IPS DF 19.7 (cell line): ENCODE results near the gene NRXN3.
"Not testable (repeated sequence)": the region's sequence is repeated elsewhere in the genome, so short reads cannot be mapped to it uniquely, and the experiment has no call there.

Source experiments
- DNase-seq: peaks from one replicate; pipeline ENCODE4 v3.0.0-alpha.2; 2013; ENCODE audit warnings: low read depth, low spot score

Gene NRXN3

DNA sequence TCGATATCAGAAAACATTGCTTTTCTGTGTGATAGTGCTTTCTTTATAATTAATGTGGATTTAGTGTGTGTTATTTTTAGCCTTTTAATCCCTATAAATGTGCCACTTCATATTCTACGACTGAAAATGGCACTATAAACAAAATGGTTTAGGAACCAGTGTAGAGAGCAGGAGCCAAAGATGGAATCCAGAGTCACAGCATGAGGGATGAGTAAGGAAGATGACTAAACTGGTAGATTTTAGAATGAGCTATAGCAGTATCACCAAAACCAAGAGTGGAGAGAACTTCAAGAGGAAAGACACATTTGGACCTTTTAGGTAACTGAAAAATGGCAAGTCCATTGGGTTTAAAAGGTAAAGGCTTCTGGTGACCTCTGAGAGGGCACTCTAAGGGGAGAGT lies 887.2 kb downstream of the NRXN3 start:
- no peak for DNase-seq

DNA sequence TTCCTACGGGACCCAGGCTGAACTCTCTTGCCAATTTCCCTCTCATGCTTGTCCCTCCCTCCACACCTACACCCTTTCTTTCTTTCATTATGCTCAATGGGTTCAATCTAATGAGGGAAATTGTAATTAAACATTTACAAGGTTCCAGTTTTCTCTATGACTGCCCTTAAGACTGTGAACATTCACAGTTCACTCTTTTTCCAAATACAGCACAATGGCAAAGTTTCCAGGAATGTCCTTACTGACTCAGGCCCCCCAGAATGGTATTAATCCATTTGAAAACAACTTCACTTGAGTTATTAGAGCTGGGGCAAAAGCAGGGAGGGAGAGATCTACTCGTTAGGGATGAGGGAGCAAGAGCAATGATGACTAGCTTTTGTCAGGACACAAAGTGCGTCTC lies 892.1 kb downstream of the NRXN3 start:
- no peak for DNase-seq

DNA sequence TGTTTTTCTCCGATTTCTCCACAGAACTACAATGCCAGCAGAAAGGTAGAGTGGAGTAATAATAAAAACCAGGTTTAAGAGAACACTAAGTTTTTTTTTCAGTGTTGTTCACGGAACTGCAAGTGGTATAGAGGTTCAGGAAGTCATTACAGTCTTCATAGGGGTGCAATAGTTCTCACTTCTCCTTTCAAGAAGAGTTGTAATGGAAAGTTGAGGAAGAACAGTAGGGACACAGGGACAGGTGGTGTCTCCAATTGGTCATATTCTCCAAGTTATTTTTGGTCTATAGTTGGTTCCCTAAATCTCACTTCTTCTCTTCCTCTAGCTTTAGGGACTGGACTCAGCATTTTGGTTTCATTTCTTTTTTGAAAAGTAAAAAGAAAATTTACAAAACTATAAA lies 894.0 kb downstream of the NRXN3 start:
- no peak for DNase-seq

DNA sequence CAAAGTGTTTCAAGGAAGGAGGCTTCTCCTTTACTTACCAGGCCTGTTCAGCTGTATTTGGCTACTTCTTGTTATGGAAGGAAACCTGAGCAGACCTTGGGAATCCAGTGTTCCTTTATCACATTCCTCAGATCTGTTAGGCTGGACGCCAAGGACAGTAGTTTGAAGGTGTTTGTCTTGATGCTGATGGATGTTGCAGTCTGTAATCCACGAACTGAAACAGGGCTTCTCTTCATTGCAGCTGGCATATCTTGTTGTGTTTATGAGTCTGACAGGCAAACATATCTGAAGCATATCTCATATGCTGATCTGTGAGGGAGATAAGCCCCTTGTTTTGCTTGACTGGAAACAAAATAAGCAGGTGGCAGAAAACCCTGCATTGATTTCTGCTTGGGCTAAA lies 904.3 kb downstream of the NRXN3 start:
- no peak for DNase-seq

DNA sequence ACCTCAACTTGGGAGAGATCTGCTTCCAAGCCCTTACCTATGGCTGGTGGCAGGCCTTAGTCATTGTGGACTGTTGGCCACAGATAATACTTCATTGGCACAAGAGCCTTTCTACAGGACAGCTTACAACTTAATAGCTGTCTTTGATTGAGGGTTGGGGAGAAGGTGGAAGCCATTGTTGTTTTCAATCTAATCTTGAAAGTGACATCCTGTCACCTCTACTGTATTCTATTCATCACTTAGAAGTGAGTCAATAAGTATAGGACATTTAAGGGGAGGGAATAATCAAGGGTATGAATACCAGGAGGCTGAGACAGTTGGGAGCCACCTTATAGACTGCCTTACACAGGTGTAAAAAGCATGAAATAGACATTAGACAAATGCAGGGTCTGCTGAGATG lies 906.3 kb downstream of the NRXN3 start:
- DNase-seq: no peak

DNA sequence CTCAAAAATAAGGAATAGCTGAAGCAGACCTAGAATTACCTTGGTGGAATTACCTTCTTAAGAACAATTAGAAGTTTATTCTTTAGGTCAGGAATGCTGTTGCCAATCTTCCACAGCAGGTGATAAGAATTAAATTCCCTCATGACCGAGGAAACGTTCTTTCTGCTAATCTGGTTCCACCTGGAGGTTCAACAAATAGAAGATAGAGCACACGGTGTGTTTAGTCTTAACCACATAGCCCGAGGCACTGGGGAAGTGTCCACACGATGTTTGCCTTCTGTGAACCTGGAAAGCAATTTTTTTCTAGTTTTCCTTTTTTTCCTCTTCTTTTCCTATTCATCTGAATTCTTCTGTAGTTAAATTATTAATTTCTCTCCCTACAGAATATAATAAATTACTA lies 906.9 kb downstream of the NRXN3 start:
- no peak for DNase-seq

DNA sequence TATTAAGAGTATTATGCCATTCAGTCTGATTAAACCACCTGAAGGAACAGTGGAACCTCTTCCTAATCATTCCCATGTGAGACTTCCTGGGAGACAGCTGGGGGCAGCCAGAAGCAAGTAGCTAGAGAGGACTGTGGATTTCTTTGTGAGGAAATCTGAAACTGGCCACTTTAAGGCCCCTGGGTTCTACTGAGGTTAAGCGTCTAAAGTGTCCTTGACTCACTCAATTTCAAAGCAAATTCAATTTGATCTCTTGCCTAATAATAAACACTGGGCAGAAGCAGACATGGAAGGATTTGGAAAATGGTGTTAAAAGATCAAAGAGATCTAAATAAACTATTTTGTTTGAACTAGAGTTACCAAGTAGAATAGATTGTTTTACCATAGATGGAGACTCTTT lies 909.9 kb downstream of the NRXN3 start:
- DNase-seq: no peak

DNA sequence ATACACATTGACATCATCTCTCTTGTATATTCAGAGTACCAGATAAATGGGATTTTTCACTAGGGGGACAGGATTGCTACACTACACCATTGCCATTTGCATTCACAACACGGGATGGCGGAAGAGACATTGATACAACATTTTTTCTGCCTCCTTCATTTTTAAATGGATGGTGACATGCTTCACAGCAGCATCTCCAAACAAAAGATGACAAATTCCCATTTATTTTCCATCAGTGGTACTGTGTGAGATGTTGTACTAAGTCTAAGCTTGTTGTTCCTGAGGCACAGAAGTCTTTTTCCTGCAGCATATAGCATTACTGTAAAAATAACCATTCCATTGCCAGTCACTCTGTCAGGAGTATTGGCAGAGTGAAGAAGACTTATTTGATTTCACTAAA lies 912.7 kb downstream of the NRXN3 start:
- DNase-seq: no peak

DNA sequence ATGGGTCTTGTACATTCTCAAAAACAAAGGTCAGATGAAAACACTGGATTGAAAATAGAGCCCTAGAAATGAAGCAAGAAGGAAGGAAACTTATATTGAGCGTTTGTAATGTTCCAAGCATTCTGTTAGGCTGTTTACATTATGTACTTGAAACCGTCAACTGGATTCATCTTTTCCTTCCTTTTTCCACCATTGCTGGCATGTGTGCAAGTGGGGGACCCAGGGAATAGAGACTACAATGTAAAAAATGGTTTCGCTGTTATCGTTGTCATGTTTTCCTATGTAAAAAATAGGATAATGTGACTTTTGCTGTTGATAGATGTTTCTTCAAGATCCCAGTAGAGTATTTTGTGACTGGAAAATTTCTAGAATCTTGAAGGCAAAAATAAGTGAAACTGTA lies 913.2 kb downstream of the NRXN3 start:
- no peak for DNase-seq

DNA sequence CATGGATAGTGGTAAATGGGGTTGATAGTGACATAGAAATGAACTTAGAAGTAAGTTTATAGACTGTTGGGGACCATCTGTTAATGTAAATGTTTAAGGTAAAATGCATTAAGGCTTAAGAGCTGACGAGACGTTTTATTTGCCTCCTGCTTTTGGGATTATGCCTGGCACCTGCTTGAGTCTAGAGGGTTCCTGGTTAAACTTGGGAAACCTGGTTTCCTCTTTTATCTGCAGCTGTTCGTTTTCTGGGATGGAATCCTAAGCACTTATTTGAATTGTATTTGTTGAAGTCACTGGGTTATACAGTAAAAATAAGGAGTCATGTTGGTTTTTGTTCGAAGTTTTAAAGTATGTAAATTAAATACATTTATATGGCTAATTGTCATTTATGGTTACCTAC lies 914.7 kb downstream of the NRXN3 start:
- DNase-seq: no peak

DNA sequence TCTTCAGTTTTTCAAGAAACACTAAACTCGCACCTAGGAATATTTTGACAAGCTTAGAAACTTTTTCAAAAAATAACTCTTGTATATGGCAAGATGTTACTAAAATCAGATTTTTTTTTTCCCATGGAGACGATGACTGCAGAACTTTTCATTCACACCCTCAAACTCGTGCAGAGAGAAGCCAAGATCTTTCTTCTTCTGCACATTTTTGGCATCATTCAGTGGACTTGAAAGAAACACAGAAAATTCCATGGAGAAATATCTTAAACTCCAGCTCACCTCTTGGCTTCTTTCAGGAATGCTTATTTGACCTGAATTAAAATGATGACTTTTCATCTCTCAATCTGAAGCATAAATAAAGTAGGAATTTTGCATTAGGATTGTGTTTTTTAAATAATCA lies 919.4 kb downstream of the NRXN3 start:
- DNase-seq: no peak

DNA sequence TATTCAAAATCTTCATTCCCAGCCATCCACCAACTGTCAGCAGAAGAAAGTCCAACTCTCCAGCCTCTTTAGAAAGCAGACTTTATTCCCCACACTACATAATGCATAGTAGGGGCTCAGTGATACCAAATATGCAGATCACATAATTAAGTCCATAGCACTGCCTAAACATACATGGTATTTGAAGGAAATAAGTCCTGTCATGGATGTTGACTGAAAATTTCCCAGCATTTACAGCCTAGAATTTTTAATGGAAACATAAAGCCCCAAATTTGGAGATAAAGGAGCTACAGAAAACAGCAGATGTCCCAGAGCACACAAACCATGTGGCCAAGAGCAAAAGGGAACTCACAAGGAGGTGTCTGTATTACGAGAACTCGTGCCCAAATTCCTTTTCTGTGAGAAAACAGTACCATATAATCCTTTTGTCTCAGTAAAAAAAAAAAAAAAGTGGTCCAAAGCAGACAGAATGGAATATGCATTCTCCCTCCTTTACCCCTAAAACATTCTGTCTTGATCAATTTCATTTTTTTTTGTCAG lies 920.5 kb downstream of the NRXN3 start:
- no peak for DNase-seq

DNA sequence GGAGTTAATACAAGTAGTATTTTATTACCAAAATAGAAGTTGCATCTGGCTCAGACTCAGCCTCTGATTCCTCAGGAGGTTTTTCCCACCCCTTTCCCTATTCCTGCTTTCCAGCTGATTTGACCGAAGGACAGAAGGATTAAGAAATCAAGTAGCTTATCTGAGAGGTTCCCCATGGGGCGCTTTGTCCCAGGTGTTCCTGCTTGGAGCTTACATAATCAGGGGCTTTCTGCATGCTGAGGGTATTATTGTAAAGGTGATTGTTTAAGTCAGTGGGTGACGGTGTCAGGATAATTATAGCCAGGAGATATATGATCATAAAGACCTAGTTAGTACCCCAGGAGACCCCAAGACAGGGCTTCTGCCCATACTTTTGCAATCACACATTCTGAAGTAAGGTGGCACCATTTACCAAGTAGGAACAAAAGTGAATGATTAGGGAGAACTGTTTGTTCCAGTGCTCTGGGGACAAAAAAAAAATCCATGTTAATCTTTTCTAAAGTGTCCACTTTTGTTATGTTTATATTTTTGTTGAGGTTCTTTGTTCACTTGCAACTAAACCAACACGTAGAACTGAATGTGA lies 921.3 kb downstream of the NRXN3 start:
- DNase-seq: no peak

DNA sequence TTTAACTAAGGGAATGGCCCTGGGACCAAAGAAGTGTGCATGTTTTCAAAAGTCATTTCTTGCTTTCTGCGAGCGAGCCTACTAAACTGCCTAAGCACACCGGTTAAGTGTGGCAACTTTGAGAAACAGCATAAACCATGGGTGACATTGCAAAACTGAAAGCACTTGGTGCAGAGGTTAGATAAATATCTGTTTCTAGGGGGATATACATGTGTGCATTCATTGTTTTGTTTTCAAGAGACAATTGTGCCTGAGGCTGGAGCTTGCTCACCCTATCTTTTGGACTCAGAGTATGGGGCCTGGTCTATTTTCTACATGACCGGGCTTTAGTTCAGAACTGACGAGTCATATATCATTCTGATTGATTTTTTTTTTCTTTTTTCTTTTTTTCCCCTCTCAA lies 923.4 kb downstream of the NRXN3 start:
- DNase-seq: no peak

DNA sequence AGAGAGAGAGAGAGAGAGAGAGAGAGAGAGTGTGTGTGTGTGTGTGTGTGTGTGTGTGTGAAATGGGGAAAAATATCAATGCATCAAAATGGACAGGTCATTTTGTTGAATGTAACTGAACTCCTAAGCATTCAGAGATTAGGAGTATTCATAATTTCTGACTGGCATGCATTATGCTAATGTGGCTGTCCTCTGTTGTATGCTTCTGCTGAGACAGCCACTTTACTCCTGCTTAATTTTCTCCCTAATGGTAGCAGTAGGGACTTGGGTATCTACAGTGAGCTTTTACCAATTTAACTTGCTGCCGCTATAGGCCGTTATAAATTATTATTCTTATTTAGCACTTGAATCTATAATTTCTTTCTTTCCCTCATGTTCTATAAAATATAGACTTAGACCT lies 924.8 kb downstream of the NRXN3 start:
- no peak for DNase-seq

DNA sequence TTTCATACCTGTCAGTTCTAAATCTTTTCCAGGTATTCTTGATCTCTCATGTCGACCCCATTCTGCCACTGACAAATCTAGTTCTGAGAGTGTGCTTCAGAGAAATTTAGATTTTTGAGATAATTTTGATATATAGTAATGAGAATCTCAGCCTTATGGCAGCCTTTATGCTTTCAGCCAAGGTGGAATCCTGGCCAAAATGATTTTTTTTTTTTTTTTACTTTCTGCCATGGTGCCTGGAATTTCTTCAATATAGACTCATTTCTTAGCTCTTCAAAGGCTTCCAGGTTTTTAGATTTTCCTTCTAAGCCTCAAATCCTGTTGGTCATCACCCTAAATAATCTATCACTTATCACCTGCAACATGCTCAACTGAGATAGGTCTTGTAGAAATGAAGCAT lies 926.6 kb downstream of the NRXN3 start:
- DNase-seq: no peak

DNA sequence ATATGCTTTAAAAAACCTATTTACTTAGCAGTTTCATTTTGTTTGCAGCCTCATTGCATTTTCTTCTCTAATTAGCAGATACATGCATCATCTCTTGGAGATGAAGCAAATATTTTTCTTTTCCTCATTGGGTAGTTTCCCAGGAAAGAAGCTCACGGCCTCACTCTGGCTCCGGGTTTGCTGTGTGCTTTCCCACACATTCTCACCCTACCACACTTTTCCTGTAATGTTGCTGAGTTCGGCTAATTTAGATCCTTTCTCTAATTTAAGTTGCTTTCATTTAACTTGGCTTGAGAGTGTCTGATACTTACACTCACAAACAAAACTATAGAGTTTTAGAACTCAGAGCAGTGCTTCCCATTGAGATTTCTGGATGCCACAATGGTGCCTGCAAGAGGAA lies 928.2 kb downstream of the NRXN3 start:
- no peak for DNase-seq

DNA sequence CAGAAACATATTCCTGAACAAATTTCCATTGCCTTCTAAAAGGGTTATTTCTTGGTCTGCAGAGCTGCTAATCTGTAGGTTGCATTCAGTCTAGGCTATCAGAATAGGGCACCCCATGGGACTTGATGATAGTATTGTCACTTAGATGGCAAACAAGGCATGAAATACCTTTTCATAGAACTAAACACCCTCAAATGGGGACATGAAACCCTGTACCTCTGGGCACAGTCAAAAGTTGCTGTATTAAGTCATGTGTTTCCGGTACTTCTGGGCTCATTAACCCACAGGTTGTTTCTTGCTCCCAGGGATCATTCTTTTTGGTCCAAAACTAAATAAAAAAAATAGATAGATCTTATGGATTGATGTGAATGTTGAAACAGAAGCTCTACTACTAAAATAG lies 930.4 kb downstream of the NRXN3 start:
- DNase-seq: no peak

DNA sequence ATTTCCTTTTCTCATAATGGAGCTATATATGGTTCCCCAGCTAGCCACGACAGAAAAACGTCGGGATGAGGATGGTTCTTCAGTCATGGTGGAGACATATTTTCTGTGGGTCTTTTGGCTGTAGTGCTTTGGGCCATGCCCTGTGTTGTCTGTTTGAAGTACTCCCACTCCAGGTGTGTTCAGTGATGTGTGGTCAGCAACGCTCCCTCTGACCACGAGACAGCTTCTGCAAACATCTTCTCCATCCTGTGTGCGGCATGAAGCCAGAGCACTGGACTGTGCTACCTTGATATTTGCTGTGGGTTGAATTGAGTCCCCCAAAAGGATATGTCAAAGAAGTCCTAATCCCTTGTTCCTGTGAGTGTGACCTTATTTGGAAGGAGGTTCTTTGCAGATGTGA lies 931.2 kb downstream of the NRXN3 start:
- no peak for DNase-seq

DNA sequence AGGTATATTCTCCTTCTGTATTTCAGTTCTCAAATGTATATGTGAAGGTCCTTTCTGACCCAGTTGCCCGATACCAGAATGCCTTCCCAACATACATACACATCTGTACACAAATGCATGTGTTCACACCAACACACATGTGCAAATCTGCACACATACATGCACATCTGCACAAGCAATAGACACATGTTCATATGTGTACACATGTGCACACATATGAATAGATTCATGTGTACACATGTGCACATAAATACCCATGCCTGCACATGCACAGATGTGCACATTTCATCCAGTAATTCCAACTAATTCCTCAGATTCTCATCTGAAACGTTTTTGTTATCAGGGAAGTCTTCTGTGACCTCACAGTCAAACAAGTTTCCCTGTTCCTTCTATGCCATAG lies 933.6 kb downstream of the NRXN3 start:
- no peak for DNase-seq

DNA sequence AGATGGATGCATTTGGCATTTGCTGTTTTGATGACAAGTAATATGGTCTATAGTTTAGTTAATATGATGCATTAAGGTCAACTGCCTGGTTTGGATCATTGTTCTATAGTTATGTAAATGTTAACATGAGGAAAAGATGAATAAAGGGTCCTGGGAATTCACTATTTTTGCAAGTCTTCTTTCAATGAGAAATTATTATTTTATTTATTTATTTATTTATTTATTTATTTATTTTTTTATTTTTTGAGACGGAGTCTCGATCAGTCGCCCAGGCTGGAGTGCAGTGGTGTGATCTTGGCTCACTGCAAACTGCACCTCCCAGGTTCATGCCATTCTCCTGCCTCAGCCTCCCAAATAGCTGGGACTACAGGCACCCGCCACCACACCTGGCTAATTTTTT lies 940.4 kb downstream of the NRXN3 start:
- not testable (repeated sequence) for DNase-seq

DNA sequence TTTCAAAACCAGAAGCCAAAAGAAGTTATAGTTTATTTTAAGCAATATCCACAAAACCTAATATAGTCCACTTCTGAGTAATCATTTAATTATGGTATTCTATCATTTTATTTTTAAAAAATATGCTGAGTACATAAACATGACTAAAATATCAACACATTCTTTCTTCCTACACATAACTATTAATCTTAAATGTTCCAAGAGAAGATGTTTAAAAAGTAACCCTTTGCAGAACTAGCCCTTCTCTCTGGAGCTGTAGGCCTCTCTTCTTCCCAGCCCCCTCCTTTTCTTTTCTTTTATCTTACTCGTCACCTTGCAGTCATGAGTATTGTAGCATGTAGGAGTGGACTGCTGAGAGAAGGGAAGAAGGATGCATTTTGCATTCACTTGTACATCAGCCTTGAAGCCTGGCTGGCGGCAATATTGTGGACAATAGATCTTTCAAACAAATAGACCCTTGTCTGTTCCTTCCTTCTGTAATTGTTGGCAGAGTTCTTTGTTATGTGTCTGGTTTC lies 941.9 kb downstream of the NRXN3 start:
- DNase-seq: no peak

DNA sequence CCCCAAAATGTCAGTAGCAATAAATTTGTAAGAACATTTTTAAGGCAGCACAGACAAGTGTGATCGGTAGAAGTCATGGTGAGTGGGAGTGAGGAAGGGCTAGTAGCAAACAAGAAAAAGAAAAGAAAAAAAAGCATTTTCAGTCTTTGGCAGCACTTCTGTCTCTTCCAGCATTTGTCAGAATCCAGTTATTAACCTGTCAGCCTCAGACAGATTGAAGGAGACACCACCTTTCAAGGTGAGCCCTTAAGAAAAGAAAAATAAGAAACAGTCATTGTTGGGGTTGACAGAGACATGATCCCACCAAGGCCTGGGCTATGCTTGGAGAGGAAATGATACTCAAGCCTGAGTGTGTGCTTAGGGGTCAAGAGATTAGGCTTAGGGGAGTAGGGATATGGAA lies 947.4 kb downstream of the NRXN3 start:
- no peak for DNase-seq

DNA sequence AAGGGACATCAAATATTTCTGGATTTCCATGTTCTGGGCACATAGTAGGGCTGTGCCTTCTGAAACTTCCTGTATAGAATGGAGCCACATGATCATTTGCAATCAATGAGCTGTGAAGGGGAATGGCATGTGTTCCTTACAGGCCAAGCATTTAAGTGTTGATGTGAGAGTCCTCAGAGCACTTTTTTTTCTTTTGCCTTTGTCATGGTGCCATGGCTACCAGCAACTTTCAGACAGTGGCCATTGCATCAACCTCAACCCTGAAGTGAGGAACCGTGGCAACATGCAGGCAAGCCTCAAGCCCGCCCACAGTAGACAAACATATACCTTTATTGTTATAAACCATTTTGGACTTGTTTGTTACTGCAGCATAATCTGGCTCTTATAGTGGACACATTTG lies 948.1 kb downstream of the NRXN3 start:
- DNase-seq: no peak
